SK-N-MC (cell line): ENCODE data around the gene SOCS7.

ENCODE experiments used
- EZH2 ChIP-seq: fragments of 200-600 bp; sonication (generic); IDR thresholded peaks from one replicate; pipeline ENCODE4 v1.6.1; 2017; ENCODE audit warnings: antibody characterized with exemption
- FOXP2 ChIP-seq: optimal IDR thresholded peaks from 2 replicates; pipeline ENCODE3; 2011; ENCODE audit warnings: mild to moderate bottlenecking, moderate library complexity; ENCODE audit not compliant: insufficient read depth; ENCODE audit errors: extremely low read length, control extremely low read depth

DNA sequence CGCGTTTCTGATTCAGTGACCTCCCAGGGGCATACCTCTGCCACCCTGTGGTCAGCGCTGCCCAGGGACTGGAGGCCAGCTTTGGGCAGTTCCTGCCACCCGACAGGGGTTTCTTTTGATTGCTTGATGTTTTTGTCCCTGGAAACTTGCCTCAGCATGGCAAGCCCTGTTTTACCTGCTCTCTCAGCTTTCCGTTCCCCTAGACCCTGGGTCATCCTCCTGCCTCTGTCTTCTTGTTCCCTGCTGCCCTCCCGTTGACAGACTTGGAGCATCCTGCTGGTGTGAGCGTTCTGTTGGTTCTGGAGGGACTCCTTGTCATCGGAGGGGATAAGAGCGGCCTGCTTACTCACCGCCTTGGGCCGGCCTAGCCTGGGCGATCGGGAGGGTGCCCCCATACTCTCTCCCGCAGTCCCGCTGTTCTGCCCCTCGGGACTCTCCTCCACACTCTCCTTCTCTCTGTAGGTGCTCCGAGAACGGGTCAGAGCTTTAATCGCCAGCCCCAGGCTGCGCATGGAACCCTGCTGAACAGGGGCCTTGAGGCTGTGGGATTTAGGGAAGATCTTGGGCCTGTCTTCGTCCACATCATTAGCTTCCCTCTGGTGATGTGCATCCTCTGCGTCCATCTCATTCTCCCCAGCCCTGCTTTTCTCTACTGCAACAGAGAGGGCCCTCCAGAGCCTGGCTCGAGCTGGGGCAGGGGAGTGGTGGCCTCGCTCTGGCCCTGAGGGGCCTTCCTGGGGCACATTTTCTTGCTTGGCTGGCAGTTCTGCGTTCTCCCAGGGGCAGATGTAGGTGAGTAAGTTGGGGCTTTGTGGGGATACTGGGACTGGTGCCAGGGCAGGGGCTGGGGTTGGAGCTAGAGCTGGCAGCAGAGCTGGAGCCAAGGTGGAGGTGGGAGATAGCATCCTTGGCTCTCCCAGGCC lies 21.6 kb upstream of the SOCS7 start:
- TF ChIP-seq EZH2 (no peak), FOXP2 (no peak)
